K562 (cell line): ENCODE data around the gene C16orf95.

Experiments
- BMI1 ChIP-seq: fragments of 150-350 bp; IDR thresholded peaks from 2 replicates; pipeline ENCODE4 v1.6.1; 2014; ENCODE audit warnings: low read length
- DACH1 ChIP-seq: fragments of 450-650 bp; IDR thresholded peaks from 2 replicates; pipeline ENCODE4 v1.6.1; 2018; ENCODE audit not compliant: partially characterized antibody
- EZH2 ChIP-seq: IDR thresholded peaks from 2 replicates; pipeline ENCODE4 v1.6.1; 2012; ENCODE audit warnings: low read depth, mild to moderate bottlenecking, inconsistent platforms, low read length, borderline replicate concordance
- GATAD2A ChIP-seq: fragments of 450-650 bp; IDR thresholded peaks from 2 replicates; pipeline ENCODE4 v1.6.1; 2017
- IFI16 ChIP-seq: fragments of 250-450 bp; sonication (Bioruptor Pico); IDR thresholded peaks from 2 replicates; pipeline ENCODE4 v2.1.2; 2022; ENCODE audit warnings: mild to moderate bottlenecking, inconsistent platforms
- ILK ChIP-seq: fragments of 450-650 bp; IDR thresholded peaks from 2 replicates; pipeline ENCODE4 v1.6.1; 2016; ENCODE audit warnings: missing genetic modification characterization, low read depth, mild to moderate bottlenecking, missing compliant biosample characterization, moderate library complexity, borderline replicate concordance
- KDM1A ChIP-seq, 2 experiments: fragments of 450-650 bp; IDR thresholded peaks; 2 replicates each; pipeline ENCODE4 v1.6.1; 2016; ENCODE audit warnings: mild to moderate bottlenecking in 2 of 2
- MYC ChIP-seq, 2 experiments: fragments of 250-450 bp in 1 of 2; sonication (Bioruptor Pico) in 1 of 2; IDR thresholded peaks; 2 replicates each; pipeline versions ENCODE4 v1.5.1 to v1.6.1; 2012 to 2021; ENCODE audit warnings: low read depth in 2 of 2, borderline replicate concordance in 1 of 2, improper control_type of control experiment in 1 of 2, low read length in 1 of 2, mild to moderate bottlenecking in 1 of 2, moderate library complexity in 1 of 2
- SETDB1 ChIP-seq: IDR thresholded peaks from one replicate; pipeline ENCODE4 v1.6.1; 2012; ENCODE audit warnings: low read length, control low read depth, inconsistent platforms
- SMC3 ChIP-seq: conservative IDR thresholded peaks from 2 replicates; pipeline ENCODE4 v1.6.1; 2011; ENCODE audit warnings: low read depth, low read length, improper control_type of control experiment; ENCODE audit not compliant: insufficient read depth
- ZNF76 ChIP-seq: fragments of 250-450 bp; sonication (Bioruptor Pico); IDR thresholded peaks from 2 replicates; pipeline ENCODE4 v1.4.0; 2020; ENCODE audit warnings: mild to moderate bottlenecking, moderate library complexity, borderline replicate concordance
- TF ChIP-seq, protein P1 (sequence below), 3 experiments: IDR thresholded peaks in 2 of 3; conservative IDR thresholded peaks in 1 of 3; 2 replicates each; pipeline ENCODE4 v1.5.1; 2011 to 2012; ENCODE audit warnings: low read length in 3 of 3, mild to moderate bottlenecking in 3 of 3, control low read depth in 2 of 3, improper control_type of control experiment in 1 of 3, inconsistent platforms in 1 of 3, low read depth in 1 of 3, mixed read lengths in 1 of 3, moderate library complexity in 1 of 3; ENCODE audit not compliant: insufficient read depth in 2 of 3
- TF ChIP-seq, protein P2 (sequence below): fragments of 250-450 bp; sonication (Bioruptor Pico); IDR thresholded peaks from 2 replicates; pipeline ENCODE4 v1.5.0; 2021; ENCODE audit warnings: mild to moderate bottlenecking, moderate library complexity
- TF ChIP-seq, protein P3 (sequence below): fragments of 450-650 bp; IDR thresholded peaks from 2 replicates; pipeline ENCODE4 v1.6.1; 2016; ENCODE audit warnings: antibody characterized with exemption

DNA sequence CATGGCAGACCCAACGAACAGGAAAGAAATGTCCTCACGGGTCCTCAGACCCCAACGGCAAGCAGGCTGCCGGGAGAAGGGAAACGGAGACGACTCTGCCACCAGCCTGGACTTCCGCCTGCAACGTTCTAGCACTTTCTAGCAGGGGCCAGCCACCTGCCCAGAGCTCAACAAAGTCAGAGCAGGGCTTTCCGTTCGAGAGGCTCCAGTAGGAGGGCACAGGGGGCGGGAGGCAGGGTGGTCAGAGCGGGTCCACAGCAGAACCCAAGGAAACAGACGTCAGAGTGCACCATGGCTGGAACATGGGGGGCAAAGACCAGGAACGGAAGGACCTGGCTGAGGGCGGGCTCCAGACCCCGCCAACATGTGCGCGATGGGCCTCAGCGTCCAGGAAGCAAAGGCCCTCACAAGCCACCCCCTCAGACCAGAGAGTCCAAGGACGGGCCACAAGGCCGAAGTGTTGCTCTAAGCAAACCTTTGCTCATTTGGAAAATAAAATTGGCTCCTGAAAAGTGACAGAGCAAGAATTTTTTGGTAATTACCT is 29.4 kb upstream of the C16orf95 start:
- TF ChIP-seq SETDB1, result no peak
- TF ChIP-seq, protein P1, sequence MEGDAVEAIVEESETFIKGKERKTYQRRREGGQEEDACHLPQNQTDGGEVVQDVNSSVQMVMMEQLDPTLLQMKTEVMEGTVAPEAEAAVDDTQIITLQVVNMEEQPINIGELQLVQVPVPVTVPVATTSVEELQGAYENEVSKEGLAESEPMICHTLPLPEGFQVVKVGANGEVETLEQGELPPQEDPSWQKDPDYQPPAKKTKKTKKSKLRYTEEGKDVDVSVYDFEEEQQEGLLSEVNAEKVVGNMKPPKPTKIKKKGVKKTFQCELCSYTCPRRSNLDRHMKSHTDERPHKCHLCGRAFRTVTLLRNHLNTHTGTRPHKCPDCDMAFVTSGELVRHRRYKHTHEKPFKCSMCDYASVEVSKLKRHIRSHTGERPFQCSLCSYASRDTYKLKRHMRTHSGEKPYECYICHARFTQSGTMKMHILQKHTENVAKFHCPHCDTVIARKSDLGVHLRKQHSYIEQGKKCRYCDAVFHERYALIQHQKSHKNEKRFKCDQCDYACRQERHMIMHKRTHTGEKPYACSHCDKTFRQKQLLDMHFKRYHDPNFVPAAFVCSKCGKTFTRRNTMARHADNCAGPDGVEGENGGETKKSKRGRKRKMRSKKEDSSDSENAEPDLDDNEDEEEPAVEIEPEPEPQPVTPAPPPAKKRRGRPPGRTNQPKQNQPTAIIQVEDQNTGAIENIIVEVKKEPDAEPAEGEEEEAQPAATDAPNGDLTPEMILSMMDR (IDR thresholded peaks at IDR 0.05 in 2 of 3, conservative IDR thresholded peaks at IDR 0.05 in 1 of 3; ENCODE audit: insufficient read depth in 2 of 3, low read depth in 1 of 3, low read length in 3 of 3), result no peak
- TF ChIP-seq DACH1, result no peak
- no peak for TF ChIP-seq SMC3
- TF ChIP-seq BMI1, result no peak
- no peak for TF ChIP-seq MYC (IDR thresholded peaks at IDR 0.05; ENCODE audit: low read depth, low read length)
- no peak for TF ChIP-seq MYC (CRISPR knock-in tag; IDR thresholded peaks at IDR 0.05; ENCODE audit: borderline replicate concordance, low read depth)
- TF ChIP-seq, protein P2, sequence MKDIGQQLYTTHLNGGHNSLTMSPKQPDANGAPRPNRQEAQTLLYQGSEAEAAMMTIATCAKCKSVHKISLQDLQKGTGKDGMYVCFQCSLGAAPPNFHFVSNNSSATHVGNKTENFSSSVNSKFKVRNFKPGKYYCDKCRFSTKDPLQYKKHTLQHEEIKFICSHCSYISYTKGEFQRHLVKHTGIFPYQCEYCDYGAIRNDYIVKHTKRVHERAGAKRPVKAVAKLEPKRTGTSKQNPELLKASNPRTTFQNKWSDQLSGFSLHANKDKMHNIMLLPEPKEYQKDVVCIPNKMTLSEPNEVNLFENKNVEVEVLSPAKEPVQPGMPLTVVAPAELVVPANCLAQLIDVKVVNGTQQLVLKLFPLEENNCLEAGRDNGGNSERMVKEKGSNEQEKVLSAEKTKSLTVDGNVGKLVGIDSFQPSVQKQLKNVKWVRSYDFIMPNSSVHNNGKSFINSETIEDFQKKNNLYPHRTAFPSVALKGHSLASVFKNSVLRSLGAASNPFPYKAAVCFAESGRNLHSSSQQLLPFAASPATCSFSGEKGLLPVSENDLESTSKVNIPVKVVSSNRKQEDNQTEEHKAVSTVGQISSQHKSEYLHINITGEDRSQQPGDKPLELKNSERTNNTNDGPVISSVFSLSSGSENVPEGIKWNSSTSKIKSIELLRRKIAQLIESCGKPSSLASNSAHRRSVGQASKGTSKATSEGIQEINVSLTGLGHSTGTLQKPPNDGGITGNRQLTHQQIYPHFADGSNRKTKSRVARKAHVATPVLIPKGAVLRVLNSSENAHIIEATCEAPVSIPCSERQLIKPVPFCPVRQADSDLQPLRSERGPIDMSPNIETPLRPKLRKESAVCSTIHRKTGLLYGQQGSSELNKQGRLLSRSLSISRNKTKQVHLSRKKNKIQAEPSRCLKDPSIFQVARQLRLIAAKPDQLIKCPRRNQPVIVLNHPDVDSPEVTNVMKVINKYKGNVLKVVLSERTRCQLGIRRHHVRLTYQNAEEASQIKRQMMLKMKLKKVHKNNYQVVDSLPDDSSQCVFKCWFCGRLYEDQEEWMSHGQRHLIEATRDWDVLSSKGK (CRISPR knock-in tag), result no peak
- TF ChIP-seq GATAD2A, result no peak
- no peak for TF ChIP-seq KDM1A (IDR thresholded peaks at IDR 0.05)
- TF ChIP-seq ILK (tag), result no peak
- TF ChIP-seq ZNF76 (CRISPR knock-in tag), result no peak
- no peak for TF ChIP-seq EZH2
- TF ChIP-seq IFI16 (CRISPR knock-in tag), result no peak
- TF ChIP-seq, protein P3, sequence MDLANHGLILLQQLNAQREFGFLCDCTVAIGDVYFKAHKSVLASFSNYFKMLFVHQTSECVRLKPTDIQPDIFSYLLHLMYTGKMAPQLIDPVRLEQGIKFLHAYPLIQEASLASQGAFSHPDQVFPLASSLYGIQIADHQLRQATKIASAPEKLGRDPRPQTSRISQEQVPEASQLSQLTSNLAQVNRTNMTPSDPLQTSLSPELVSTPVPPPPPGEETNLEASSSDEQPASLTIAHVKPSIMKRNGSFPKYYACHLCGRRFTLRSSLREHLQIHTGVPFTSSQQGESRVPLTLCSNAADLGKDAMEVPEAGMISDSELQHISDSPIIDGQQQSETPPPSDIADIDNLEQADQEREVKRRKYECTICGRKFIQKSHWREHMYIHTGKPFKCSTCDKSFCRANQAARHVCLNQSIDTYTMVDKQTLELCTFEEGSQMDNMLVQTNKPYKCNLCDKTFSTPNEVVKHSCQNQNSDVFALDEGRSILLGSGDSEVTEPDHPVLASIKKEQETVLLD, result no peak
